Dedifferentiated amniotic fluid mesenchymal stem cell (primary cell): Measurements from ENCODE around the gene CREBBP.

Source experiments
- DNase-seq: peaks from one replicate; pipeline ENCODE4 v3.0.0-alpha.2; 2016; ENCODE audit errors: extremely low spot score

Gene CREBBP

GRCh38 chr16:3856367-3857141, 24.0 kb downstream of the CREBBP start:
- no peak for DNase-seq

DNA sequence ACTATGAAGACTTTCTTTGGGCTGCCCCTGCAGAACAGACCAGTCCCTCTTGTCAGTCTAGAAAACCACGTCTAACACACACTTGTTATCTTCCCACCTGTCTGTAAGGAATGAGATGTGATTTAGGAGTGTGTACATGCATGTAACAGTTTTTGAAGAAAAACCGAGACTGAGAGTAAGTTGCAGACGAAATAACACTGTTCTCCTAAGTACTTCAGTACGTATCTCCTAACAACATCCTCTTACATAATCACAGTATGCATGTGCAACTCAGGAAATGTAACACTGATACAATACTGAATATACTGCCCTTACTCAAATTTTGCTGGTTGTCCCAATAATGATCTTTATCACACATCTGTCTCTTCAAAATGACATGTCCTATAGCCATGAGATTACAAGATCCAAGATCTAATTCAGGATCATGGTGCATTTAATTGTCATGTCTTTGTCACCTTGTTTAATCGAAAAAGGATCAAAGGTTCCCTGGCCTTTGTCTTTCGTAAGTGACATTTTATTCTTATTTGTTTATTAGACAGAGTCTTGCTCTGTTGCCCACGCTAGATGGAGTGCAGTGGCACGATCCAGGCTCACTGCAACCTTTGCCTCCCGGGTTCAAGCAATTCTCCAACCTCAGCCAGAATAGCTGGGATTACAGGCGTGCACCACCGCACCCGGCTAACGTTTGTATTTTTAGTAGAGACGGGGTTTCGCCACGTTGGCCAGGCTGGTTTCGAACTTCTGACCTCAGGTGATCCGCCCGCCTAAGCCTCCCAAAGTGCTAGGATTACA, 25.6 kb downstream of the CREBBP start:
- no peak for DNase-seq

DNA sequence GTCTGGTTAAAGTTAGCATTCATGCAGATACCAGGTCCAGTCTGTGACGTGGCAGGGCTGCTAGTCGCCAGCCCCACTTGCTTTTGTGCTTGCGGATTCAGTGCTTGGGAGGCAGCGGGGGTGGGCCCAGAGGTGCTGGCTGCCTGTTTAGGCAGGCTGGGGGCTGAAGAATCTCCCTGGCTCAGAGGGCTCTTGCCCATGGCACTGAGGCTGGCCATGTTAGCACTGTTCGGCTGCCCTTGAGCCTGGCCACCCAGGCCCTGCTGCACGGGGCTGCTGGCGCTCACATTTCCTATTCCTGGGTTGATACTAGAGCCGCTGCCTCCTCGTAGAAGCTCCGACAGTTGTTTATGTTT, 30.0 kb downstream of the CREBBP start:
- DNase-seq = no peak

DNA sequence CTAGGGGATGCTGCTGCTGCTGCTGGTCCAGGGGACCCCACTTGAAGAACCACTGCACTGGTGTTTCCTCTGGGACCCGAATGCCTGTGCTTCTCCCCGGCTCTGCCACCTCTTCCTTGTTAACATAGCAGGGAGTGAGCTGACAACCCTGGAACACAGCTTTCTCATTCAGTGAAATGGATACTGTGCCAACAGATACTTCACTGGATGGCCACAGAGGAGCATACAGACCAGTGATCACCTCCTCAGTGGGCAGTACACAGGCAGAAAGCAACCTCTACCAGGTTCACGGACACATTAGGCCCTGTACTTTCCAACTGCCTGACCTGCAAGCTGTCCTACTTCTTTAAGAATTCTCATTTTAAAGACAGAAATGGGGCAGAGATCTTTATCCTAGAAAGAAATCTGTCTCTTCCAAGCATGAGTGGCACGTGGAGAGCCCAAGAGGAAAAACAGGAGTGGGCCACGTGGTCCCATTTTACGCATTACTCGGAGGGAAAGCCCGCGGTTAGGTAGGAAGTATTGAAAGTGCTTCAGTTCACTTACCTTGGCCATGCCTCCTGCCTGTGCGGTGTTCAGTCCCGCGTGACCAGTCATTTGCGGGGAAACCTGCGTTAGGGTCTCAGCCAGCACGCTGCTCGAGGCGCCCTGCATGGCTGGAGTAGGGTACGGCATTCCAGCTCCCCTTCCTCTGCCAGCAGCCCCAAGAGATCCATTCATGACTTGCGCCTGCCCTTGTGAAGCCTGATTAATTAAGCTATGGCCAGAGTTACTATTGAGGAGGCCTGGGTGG, 30.6 kb downstream of the CREBBP start:
- no peak for DNase-seq

- DNase-seq = no peak
These were observed 33.9 kb downstream of the CREBBP start for GRCh38 chr16:3846595-3847091.

DNA sequence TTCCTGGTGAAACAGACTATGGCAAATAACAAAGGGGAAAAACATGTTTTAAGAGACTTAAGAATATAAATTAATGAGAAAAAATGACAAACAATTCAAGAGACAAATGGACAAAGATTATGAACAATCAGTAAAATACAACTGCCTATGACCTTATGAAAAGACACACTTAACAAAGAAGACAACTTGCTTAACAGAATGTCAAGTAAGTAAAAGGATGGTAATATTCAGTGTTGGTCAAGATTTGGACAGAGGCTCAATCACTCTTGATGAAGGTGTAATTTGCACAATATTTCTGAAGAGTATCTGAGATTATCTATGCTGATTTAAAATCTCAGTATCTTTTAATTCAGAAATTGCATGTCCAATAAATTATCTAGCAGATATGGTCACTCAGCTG, 34.4 kb downstream of the CREBBP start:
- no peak for DNase-seq

DNA sequence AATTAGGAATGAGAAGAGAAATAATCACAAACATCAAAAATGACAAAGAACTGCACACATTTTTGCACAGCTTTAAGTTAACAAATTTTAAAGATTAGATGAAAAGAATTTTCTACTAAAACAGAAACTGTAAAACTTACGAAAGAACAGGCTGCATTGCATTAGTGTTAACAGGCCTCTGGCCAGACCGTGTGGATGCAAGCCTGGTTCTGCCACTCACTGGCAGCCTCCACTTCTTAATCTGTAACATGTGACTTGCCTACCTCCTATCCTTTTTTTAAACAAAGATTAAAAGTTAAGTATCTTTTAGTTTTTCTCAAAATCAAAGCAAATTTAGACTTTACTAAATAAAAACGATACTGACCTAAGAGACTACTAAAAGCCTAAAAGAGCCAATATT, 37.5 kb downstream of the CREBBP start:
- no peak for DNase-seq

DNA sequence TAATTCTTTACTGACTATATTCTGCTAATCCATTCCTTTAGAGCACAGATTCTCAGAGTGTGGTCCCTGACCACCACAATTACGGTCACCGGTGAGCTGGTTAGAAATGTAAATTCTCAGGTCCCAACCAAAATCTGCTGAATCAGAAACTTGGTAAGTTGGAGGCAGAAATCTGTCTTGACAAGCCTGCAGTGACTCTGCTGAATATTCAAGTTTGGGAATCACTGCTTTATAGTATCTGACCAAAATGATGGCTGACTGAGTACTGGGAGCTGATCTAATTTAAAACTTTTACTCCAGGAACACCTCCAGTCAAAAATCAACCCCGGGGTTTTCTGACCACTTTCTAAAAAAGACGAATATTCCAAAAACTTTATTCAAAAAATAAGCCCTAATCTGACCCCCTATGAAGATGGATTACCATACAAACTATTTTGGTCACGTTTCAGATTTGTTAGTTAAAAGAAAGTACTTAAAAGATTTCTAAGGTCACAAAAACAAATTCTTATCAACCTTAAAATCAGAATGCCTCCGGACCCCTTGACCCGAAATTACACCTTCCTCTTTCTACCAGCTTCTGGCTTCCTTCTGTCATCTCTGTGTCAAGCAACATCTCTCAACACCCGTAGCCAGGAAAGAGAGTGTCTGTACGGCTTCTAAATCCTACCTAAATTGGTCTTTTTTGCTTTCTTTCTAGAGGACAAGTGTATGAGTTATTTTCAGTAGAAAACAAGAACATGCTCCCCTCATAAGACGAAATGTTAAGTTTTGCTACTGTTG, 38.6 kb downstream of the CREBBP start:
- no peak for DNase-seq

DNA sequence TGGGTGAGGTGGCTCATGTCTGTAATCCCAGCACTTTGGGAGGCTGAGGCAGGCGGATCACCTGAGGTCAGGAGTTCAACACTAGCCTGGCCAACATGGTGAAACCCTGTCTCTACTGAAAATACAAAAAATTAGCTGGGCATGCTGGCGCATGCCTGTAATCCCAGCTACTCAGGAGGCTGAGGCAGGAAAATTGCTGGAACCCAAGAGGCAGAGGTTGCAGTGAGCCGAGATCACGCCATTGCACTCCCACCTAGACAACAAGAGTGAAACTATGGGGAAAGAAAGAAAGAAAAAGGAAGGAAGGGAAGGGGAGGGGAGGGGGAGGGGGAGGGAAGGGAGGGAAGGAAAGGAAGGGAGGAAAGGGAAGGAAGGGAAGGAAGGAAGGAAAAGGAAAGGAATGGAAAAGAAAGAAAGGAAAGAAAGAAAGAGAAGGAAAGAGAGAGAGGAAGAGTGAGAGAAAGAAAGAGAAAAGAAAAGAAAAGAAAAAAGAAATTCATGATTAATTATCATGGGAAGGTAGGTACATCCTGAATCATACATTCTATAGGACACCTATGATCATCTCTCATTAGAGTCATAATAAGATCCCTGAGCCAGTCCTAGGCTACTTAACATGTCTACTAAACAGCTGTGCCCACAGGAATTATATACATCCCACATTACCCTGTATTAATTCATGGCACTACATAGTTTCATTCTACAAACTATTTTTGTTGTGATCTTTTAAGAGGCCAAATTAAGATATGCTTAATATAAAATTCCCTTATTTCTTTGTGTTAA, 40.9 kb downstream of the CREBBP start:
- DNase-seq = no peak

DNA sequence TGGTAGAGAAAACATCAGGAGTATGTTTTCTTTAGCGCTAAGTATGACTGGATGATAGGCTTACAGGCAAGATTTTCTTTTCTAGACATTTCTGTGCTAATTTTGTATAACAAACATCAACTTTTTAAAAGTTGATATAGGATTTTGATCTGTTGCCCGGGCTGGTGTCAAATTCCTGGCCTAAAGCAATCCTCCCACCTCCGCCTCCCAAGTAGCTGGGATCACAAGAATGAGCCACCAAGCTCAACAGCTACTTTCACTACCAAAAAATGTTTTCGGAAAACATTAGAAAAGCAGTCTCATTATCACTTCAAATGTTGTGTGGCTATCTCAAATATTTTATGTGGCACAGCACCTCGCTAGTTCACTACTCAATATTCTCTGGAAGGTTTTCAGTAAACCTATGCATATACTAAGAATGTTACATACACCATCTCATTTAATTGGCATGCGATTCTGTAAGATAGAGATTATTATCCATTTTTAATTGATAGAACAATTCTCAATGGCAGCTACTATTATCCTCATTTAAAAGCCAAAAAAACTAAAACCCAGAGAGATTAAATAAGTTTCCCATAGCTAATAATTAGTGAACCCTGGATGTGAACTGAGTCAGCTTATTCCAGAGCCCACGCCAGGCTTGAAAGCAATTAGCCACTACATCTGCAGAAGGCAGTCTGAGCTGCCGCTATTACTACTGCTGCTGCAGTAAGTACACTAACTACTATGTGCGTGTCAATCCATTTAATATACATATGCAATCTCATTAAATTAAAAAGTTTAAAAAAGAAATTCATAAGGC, 41.7 kb downstream of the CREBBP start:
- DNase-seq = no peak

GRCh38 chr16:3837851-3838586, 42.5 kb downstream of the CREBBP start:
- DNase-seq = no peak

GRCh38 chr16:3836641-3837040, 43.9 kb downstream of the CREBBP start:
- no peak for DNase-seq

DNA sequence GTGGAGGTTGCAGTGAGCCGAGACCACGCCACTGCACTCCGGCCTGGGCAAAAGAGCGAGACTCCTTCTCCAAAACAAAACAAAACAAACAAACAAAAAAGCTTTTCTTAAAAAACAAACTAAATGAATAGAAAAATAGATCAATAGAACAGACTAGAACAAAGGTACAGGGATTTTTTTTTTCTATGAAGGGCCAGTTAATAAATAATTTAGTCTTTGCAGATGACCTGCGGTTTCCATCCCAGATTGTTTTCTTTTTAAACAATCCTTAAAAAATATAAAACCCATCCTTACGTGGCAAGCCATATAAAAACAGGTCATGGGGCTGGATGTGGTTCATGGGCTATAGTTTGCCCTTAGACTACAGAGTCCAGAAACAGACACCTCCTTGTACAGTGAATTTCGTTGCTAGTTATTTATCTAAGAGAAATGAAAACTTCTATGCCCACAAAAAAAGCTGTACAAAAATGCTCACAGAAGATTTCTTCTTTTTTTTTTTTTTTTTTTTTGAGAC, 45.4 kb downstream of the CREBBP start:
- DNase-seq = no peak

DNA sequence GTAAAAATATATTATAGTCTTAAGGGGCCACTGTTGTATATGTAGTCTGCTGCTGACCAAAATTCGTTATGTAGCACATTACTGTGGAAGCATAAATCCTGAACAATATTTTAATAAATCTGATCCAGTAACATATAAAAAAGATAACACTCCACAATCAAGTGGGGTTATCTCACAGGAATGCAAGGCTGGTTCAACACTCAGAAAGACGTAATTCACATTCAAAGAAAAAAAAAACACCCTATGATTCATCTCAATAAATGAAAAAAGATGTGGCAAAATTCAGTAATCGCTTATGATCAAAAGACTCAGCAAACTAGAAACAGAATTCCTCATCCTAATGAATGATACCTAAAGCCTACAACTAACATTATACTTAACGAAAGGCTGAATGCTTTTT, 47.8 kb downstream of the CREBBP start:
- no peak for DNase-seq

- no peak for DNase-seq
These were observed 49.8 kb downstream of the CREBBP start for GRCh38 chr16:3830625-3831254.

GRCh38 chr16:3829631-3830536, 50.6 kb downstream of the CREBBP start:
- DNase-seq = no peak

- DNase-seq = no peak
These were observed 54.6 kb downstream of the CREBBP start for GRCh38 chr16:3825940-3826339.
